DND-41 (cell line): ENCODE measurements around the gene ODAD4.

Experiments
- CTCF ChIP-seq: IDR thresholded peaks from 2 replicates; pipeline ENCODE4 v1.5.1; 2012; ENCODE audit warnings: borderline replicate concordance, low read length, moderate library complexity, mild to moderate bottlenecking; ENCODE audit not compliant: poor library complexity, severe bottlenecking; ENCODE audit errors: extremely low read depth
- EZH2 ChIP-seq: IDR thresholded peaks from 3 replicates; pipeline ENCODE4 v1.6.1; 2012; ENCODE audit warnings: borderline replicate concordance, low read depth, mild to moderate bottlenecking, moderate library complexity, low read length, inconsistent platforms; ENCODE audit not compliant: severe bottlenecking

- TF ChIP-seq CTCF (no peak), EZH2 (no peak)
These were observed 42.0 kb upstream of the ODAD4 start for GRCh38 chr17:41888332-41888965.
